Measurements from ENCODE around the gene CFAP52. TPM values are rescaled to one million over a fixed set of nuclear protein-coding genes. Genes with fewer than 3 reads are reported as not detected.

The CFAP52 gene
- total RNA-seq, 4 donors from 2014 or later: 0.27 to 0.78 TPM; not detected in 2

DNA sequence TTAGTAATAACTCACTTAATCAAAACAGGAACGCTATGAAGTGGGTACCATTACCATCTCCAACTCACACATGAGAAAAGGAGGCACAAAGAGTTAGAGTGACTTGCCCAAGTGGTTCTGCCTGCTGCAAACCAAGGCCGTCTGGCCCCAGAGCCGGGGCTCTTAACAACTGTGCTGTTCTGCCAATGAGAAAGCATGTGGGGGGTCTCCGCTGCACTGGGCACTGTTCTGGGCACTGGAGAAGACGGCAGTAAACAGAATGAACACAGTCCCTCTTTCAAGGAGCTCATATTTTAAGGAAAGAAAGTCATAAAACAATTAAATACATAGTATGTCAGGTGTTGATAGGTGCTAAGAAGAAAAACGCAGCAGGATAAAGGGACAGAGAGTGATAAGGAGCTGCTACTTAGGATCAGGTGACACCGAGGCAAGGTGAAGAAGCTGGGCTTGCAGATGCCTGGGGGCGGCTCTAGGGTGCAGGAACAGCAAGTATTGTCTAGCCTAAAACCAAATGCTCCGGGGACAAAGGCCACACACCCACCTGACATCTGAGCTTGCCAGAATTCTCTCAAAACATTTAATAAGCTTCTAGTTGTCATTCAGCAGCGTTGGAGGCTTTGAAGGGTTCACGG lies 7.4 kb upstream of the CFAP52 start:
- no peaks in the 10 kb centered on the region for H3K27me3 ChIP-seq
- no peak overlapping the region for H3K4me3 ChIP-seq (replicated peaks in 1 of 3)
- H3K27ac ChIP-seq: no peak overlapping the region
- TF ChIP-seq, protein P1, sequence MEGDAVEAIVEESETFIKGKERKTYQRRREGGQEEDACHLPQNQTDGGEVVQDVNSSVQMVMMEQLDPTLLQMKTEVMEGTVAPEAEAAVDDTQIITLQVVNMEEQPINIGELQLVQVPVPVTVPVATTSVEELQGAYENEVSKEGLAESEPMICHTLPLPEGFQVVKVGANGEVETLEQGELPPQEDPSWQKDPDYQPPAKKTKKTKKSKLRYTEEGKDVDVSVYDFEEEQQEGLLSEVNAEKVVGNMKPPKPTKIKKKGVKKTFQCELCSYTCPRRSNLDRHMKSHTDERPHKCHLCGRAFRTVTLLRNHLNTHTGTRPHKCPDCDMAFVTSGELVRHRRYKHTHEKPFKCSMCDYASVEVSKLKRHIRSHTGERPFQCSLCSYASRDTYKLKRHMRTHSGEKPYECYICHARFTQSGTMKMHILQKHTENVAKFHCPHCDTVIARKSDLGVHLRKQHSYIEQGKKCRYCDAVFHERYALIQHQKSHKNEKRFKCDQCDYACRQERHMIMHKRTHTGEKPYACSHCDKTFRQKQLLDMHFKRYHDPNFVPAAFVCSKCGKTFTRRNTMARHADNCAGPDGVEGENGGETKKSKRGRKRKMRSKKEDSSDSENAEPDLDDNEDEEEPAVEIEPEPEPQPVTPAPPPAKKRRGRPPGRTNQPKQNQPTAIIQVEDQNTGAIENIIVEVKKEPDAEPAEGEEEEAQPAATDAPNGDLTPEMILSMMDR (IDR thresholded peaks at IDR 0.05): no peak
- TF ChIP-seq POLR2A (IDR thresholded peaks at IDR 0.05): no peak
- intact Hi-C loops (cut with DNase I): no loop called here
- H3K9me3 ChIP-seq: no peaks in the 10 kb centered on the region
- peaks cover 0 to 6% of the 10 kb centered on the region in 2 donors for H3K4me1 ChIP-seq
- no peaks in the 10 kb centered on the region for H3K36me3 ChIP-seq
- 92% methylated on average over 11 of the region's 11 CpGs for WGBS, 2 donors
- DNase-seq: no peak

DNA sequence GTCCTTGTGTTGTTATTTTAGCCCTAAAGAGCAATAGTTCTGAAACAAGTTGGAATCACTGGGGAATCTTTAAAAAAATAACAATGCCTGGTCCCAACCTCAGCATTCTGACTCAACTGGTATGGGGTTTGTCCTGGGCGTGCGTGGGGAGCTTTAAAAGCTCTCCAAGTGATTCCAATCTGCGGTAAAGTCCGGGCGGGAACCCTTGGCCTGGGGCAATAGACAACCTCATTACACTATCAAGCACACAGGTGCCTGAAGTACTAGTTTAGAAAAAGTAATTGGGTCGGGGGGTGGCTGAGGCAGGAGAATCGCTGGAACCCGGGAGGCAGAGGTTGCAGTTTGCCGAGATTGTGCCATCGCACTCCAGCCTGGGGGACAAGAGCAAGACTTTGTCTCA lies 5.2 kb upstream of the CFAP52 start:
- WGBS, 2 donors: 77 to 82% methylated on average over 9 of the region's 10 CpGs
- H3K27me3 ChIP-seq: no peaks in the 10 kb centered on the region

DNA sequence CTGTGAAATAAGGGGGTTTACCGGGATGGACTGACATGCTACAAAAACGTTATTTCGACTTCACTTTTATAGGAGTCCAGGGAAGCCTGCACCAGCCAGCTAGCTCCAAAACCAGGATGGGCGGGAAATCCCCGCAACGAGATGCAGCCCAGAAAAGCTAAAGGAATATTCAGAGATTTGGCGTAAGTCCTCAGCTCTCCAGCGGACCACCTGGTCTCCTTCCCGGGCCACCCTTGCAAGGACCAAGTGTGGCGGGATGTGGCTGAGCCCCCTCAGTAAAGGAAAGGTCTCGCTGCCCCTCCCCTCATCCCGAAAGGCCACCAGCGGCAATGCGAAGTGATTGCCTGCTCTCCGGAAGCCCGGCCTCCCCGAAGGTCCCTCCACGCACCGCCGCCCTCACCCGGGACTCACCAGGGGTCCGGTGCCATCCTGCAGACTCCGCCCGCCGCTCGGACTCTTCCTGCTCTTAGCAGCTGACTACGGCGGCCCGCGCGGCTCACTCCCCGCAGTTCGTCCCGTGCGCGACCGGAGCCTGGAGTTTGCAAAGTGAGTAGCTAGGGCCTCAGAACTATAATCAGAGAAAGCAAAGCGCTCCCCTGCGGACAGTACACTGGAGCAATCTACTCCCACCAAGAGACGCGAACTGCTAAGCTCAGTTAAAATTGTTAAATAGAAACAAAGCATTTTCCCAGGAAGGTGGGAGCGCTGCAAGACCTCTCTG lies 901 bp upstream of the CFAP52 start, which contains the start of gene STX8:
TSS of gene STX8 (minus strand) at position 440 of the 721 bp plus-strand sequence. CDS start at position 428, 12 bp downstream.
- H3K27me3 ChIP-seq: no peaks in the 10 kb centered on the region
- H3K36me3 ChIP-seq: no peaks in the 10 kb centered on the region
- peak within 1 kb of the TSS; percentile 51 to 96 (median 55) for H3K4me3 ChIP-seq (replicated peaks in 1 of 3)
- WGBS, 2 donors: 1 to 2% methylated on average over 14 to 24 of the region's 42 CpGs
- no peaks in the 10 kb centered on the region for H3K9me3 ChIP-seq
- TF ChIP-seq POLR2A (IDR thresholded peaks at IDR 0.05): peak in 1 of 2 donors; percentile 50
- TF ChIP-seq, protein P1 (IDR thresholded peaks at IDR 0.05): peak in 1 of 6 experiments; percentile 3
- DNase-seq: peak; percentile 91
- intact Hi-C loops (cut with DNase I): no loop called here
- peak within 1 kb of the TSS in 2 of 3 donors; percentile 11 to 62 for H3K27ac ChIP-seq
- peaks cover 6 to 7% of the 10 kb centered on the region in 2 donors for H3K4me1 ChIP-seq

More for the DNA sequence above, 5.2 kb upstream of the CFAP52 start:
- Histone ChIP-seq H3K27ac (no peak overlapping the region), H3K9me3 (no peaks in the 10 kb centered on the region), H3K36me3 (no peaks in the 10 kb centered on the region), H3K4me3 (replicated peaks in 1 of 3) (no peak overlapping the region), H3K4me1 (peaks cover 0 to 2% of the 10 kb centered on the region in 2 donors)
- no peak for DNase-seq
- TF ChIP-seq POLR2A (IDR thresholded peaks at IDR 0.05): no peak
- TF ChIP-seq, protein P1 (IDR thresholded peaks at IDR 0.05): no peak
- intact Hi-C loops (cut with DNase I): no loop called here

DNA sequence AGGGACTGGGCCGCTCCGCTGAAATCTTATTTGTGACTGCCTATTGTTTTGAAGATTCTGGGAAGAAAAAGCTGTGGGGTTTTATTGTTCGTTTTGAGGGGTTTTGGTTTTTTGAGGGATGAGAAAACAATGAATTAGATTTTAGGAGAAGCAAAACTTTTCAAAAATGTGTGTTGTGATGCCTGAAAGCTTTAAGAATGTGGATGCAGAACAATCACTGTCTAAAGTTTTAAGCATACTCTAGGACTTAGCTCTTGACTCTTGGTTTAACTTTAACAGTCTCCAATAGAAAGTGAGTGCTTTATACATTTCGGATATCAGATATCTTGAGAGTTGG lies 899 bp downstream of the CFAP52 start:
- no peak for TF ChIP-seq POLR2A (IDR thresholded peaks at IDR 0.05)
- TF ChIP-seq, protein P1 (IDR thresholded peaks at IDR 0.05): no peak
- WGBS, 2 donors: 7 to 14% methylated on average over 4 of the region's 4 CpGs
- Histone ChIP-seq H3K4me3 (replicated peaks in 1 of 3) (peak overlapping the region in 1 of 3 donors; percentile 51), H3K27ac (no peak overlapping the region), H3K4me1 (peaks cover 6 to 7% of the 10 kb centered on the region in 2 donors), H3K9me3 (no peaks in the 10 kb centered on the region), H3K27me3 (no peaks in the 10 kb centered on the region), H3K36me3 (no peaks in the 10 kb centered on the region)
- intact Hi-C loops (cut with DNase I): no loop called here
- no peak for DNase-seq
